Measurements from ENCODE around the gene SVEP1.

- TF ChIP-seq CTCF (conservative IDR thresholded peaks at IDR 0.05) (no peak), ZFX (IDR thresholded peaks at IDR 0.05) (no peak)
Observed at GRCh38 chr9:110580850-110581249, 1.3 kb upstream of the SVEP1 start.
